Measurements from ENCODE around the gene PHACTR3.

The PHACTR3 gene

DNA sequence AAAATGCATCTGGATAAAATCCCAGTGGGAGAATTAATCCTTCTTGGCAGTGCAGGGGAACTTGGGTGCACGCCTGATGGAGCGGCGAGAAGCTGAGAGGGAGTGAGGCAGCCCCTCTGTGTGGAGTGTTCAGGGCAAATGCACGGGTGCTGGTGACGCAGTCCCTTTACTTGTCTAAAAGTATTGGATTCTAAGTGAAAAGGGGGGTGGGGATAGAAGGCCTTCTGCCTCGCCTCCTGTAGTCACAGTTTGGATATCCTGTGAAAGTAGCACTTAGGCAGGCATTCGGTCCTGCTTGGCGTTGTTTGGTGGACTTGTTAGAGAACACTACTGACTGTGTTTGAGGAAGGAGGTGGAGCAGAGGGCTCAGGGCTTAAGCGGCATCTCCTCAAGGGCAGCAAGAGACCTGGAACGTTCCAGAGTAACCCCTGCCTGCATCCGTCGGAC is 39.3 kb downstream of the PHACTR3 start:
- in situ Hi-C loops (cut with MboI; ENCODE audit: low sequenced_read_pairs, unreplicated experiment) = no loop called here
- no peak for DNase-seq (ENCODE audit: low spot score)
- TF ChIP-seq, protein P1, sequence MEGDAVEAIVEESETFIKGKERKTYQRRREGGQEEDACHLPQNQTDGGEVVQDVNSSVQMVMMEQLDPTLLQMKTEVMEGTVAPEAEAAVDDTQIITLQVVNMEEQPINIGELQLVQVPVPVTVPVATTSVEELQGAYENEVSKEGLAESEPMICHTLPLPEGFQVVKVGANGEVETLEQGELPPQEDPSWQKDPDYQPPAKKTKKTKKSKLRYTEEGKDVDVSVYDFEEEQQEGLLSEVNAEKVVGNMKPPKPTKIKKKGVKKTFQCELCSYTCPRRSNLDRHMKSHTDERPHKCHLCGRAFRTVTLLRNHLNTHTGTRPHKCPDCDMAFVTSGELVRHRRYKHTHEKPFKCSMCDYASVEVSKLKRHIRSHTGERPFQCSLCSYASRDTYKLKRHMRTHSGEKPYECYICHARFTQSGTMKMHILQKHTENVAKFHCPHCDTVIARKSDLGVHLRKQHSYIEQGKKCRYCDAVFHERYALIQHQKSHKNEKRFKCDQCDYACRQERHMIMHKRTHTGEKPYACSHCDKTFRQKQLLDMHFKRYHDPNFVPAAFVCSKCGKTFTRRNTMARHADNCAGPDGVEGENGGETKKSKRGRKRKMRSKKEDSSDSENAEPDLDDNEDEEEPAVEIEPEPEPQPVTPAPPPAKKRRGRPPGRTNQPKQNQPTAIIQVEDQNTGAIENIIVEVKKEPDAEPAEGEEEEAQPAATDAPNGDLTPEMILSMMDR (IDR thresholded peaks at IDR 0.05; ENCODE audit: borderline replicate concordance, control extremely low read depth, extremely low read depth, insufficient read depth, missing control alignments) = no peak

DNA sequence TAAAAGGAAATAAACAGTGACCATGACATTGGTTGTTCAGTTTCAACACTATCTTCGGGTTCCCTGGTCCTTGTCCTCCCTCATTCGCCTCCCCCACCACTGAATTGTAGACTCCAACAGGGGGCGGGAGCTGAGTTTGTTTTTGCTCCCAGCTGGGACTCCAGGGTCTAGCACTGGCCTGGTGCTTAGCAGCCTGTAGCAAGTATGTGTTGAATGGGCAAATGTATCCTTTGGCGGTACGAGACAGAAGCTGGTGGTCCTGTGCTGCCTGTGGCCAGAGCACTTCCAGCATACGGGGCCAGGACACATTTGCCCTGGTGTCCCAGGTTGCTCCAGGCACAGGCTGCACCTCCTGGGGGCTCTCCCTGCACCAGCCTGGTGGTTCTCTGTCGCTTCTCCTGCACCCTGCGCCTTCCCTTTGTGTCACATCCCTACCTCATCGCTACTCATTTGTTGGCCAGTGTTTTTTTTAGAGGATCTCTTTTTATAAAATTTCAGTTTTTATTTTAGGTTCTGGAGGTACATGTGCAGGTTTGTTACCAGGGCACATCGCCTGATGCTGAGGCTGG is 40.1 kb downstream of the PHACTR3 start:
- TF ChIP-seq, protein P1 (IDR thresholded peaks at IDR 0.05; ENCODE audit: borderline replicate concordance, control extremely low read depth, extremely low read depth, insufficient read depth, missing control alignments) = no peak
- in situ Hi-C loops (cut with MboI; ENCODE audit: low sequenced_read_pairs, unreplicated experiment) = no loop called here
- no peak for DNase-seq (ENCODE audit: low spot score)

DNA sequence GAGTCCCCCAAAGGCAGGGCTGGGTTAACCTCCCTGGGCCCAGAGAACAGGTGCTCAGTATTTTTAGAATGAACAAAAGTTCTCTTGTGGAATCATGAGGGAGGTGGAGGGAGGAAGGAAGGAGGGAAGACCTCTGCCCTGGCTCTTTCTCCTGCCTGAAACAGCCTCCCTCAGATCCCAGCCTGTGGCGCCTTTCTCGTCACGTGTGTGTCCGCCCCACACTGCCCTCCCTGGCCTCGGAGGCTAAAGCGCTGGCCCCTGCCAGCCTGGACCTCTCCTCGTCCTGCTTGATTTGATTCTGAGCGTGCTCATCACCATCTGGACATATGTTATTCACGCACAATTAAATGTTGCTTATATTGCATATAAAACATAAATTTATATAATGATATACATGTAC is 40.9 kb downstream of the PHACTR3 start:
- TF ChIP-seq, protein P1 (IDR thresholded peaks at IDR 0.05; ENCODE audit: borderline replicate concordance, control extremely low read depth, extremely low read depth, insufficient read depth, missing control alignments) = no peak
- in situ Hi-C loops (cut with MboI; ENCODE audit: low sequenced_read_pairs, unreplicated experiment) = no loop called here
- DNase-seq (ENCODE audit: low spot score) = no peak

DNA sequence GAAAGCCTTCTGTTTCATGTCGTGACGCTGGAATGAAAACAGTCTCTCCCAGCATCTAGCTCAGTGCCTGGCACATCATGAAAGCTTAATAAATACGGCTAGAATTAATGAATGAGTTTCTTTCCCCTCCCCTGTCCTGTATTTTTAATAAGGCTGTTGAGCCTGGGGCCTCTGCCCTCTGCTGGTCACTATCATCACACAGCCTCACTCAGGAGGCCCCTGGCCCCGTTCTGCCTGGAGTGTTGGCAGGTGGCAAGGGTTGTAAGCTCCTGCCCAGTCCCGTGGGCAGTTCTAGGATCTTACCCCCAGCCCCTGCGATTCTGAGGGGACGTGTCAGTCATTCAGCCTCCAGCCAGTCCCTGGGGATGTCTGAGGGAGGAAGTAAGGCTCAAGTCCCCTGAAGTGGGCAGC is 41.4 kb downstream of the PHACTR3 start:
- DNase-seq (ENCODE audit: low spot score) = no peak
- in situ Hi-C loops (cut with MboI; ENCODE audit: low sequenced_read_pairs, unreplicated experiment) = no loop called here
- TF ChIP-seq, protein P1 (IDR thresholded peaks at IDR 0.05; ENCODE audit: borderline replicate concordance, control extremely low read depth, extremely low read depth, insufficient read depth, missing control alignments) = no peak

DNA sequence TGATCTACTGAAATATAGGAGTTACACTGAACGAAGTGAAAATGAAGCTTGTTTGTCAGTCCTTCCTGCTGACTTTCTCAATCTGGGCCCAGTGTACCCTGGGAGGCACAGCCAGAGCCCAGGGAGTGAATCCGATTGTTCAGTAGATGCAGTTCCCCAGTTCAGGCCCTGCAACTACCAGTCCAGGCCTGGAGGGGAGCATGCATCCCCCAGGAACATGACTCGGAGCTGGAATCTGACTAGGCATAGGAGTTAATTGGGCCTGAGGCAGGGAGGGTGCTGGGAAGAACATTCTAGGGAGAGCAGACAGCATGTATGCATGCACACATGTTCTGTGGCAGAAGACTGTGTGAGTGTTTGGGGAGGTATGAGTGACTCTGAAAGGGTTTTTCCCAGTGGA is 42.1 kb downstream of the PHACTR3 start:
- no peak for DNase-seq (ENCODE audit: low spot score)
- in situ Hi-C loops (cut with MboI; ENCODE audit: low sequenced_read_pairs, unreplicated experiment) = no loop called here
- TF ChIP-seq, protein P1 (IDR thresholded peaks at IDR 0.05; ENCODE audit: borderline replicate concordance, control extremely low read depth, extremely low read depth, insufficient read depth, missing control alignments) = no peak

DNA sequence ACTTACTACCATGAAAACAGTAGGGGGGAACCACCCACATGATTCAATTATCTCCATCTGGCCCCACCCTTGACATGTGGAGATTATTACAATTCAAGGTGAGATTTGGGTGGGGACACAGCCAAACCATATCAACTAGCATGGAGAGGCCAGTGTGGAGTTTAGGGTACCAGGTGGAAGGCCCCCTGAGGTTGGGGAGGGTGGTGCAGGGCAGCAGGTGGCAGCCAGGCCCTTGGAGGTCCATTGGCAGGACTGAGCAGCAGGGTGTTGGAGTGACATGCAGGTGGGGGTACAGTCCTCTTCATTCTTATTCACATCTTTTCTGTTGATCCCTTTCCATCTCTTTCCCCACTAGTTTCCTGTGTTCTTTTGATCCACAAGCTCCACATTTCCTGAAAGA is 42.9 kb downstream of the PHACTR3 start:
- TF ChIP-seq, protein P1 (IDR thresholded peaks at IDR 0.05; ENCODE audit: borderline replicate concordance, control extremely low read depth, extremely low read depth, insufficient read depth, missing control alignments) = no peak
- in situ Hi-C loops (cut with MboI; ENCODE audit: low sequenced_read_pairs, unreplicated experiment) = no loop called here
- DNase-seq (ENCODE audit: low spot score) = no peak
